Measurements from ENCODE around the gene MAFB.

DNA sequence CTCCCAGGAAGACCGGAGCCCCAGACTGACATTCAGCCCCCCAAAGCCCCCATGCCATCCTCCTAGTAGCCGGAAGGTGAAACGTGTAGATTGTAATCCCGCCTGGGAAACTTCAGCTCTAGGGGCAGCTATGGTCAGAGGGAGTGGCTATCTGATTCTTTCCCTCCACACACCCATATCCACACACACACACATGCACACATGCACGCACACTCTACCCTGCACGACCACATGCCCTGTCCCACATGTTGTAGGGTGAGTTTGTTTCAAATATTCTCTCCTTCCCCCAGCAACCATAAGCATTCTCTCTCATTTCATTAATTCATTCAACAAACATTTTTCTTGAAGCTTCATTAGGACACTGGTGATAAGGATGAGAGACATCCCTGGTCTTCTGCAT is 42.2 kb downstream of the MAFB start:
- TF ChIP-seq, protein P1, sequence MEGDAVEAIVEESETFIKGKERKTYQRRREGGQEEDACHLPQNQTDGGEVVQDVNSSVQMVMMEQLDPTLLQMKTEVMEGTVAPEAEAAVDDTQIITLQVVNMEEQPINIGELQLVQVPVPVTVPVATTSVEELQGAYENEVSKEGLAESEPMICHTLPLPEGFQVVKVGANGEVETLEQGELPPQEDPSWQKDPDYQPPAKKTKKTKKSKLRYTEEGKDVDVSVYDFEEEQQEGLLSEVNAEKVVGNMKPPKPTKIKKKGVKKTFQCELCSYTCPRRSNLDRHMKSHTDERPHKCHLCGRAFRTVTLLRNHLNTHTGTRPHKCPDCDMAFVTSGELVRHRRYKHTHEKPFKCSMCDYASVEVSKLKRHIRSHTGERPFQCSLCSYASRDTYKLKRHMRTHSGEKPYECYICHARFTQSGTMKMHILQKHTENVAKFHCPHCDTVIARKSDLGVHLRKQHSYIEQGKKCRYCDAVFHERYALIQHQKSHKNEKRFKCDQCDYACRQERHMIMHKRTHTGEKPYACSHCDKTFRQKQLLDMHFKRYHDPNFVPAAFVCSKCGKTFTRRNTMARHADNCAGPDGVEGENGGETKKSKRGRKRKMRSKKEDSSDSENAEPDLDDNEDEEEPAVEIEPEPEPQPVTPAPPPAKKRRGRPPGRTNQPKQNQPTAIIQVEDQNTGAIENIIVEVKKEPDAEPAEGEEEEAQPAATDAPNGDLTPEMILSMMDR (IDR thresholded peaks at IDR 0.05) = no peak
- no peak for TF ChIP-seq POLR2A (IDR thresholded peaks at IDR 0.05)
